GM21529 (cell line): ENCODE results near the gene GALNS.
A peak's percentile ranks its signal among the peaks of the same experiment; 100 is the strongest.
"Not testable (repeated sequence)": the region's sequence is repeated elsewhere in the genome, so short reads cannot be mapped to it uniquely, and the experiment has no call there.

Source experiments
- ATAC-seq: cut with Tn5 transposase; IDR thresholded peaks from one replicate; pipeline ENCODE4 v1.9.1; 2021; ENCODE audit not compliant: unreplicated experiment

GALNS gene, protein sequence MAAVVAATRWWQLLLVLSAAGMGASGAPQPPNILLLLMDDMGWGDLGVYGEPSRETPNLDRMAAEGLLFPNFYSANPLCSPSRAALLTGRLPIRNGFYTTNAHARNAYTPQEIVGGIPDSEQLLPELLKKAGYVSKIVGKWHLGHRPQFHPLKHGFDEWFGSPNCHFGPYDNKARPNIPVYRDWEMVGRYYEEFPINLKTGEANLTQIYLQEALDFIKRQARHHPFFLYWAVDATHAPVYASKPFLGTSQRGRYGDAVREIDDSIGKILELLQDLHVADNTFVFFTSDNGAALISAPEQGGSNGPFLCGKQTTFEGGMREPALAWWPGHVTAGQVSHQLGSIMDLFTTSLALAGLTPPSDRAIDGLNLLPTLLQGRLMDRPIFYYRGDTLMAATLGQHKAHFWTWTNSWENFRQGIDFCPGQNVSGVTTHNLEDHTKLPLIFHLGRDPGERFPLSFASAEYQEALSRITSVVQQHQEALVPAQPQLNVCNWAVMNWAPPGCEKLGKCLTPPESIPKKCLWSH

DNA sequence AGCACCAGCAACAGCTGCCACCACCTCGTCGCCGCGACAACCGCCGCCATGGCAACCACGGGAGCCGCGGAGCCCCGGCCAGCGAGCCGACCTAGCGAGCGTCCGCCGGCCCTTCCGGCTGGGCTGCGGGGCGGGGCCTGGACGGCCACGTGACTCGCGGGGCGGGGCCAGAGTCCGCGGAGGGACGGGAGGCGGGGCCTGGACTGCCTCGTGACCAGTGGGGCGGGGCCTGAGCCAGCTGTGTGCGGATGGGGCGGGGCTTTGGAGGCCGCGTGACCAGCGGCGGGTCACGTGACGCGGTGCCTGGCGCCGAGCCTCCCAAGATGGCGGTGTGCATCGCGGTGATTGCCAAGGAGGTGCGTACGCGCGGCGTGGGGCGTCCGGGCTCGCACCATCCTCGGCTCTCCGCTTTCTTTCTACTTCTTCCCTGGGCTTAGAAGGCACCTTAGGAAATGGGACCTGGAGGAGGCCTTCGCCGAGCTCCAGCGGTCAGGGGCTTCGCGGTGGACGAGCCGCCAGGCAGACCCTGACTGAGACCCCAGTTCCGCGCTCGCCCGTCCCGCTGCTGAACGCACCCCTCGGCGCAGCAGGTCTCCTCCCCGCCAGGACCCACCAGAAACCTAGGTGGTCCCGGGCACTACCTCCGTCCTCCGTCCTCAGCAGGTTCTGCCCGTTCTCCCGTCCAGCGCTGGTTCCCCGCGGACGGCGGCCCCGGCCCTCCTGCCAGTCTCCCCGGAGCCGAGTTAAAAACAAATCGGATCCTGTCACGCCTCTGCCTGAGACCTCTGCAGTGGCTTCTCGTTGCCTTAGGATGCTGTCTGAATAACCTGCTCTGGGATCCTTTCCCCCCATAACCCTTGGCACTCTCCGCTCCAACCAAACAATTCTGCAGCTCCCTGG, at the start of gene GALNS, which contains the start of gene TRAPPC2L:
Gene GALNS, minus strand, starts transcription at position 120 of the 900 bp plus-strand sequence. Its CDS starts 70 bp downstream, at position 50.
Gene TRAPPC2L, plus strand, starts transcription at position 300 of the 900 bp plus-strand sequence. Its CDS starts 24 bp downstream, at position 324.
- peak; percentile 73 for ATAC-seq

GRCh38 chr16:88906020-88906419, 49.3 kb upstream of the GALNS start:
- no peak for ATAC-seq

- ATAC-seq: no peak
Observed at GRCh38 chr16:88905563-88905962, 48.8 kb upstream of the GALNS start.

DNA sequence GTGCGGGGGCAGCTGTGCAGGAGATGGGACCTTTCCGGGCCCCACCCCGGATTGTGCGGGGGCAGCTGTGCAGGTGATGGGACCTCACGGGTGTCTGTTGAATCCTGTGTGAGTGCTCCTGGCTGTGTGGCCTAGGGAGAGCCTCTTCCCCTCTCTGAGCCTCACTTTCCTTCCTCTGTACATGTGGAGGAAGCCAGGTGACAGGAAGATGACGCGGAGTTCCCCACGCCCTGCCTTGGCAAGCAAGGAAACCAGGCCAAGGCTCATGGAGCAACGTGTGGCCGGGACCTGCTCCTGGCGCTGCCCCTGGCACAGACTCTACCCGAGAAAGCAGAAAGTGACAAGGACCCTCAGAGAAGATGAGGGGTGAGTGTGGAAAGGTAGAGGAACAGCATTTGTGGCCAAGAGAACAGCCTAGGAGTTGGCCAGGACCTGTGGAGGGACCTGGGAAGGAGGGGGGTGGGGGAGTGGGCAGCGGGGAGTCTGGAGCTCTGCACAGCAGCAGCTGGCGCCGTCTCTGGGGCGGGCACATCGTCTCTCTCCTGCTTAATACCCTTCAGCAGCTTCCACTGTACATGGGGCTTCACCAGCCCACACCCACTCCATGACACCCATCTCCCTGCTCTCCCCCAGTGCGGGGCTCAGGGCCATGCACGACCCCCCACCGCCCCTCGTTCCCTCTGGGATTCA, 48.1 kb upstream of the GALNS start:
- ATAC-seq: no peak

DNA sequence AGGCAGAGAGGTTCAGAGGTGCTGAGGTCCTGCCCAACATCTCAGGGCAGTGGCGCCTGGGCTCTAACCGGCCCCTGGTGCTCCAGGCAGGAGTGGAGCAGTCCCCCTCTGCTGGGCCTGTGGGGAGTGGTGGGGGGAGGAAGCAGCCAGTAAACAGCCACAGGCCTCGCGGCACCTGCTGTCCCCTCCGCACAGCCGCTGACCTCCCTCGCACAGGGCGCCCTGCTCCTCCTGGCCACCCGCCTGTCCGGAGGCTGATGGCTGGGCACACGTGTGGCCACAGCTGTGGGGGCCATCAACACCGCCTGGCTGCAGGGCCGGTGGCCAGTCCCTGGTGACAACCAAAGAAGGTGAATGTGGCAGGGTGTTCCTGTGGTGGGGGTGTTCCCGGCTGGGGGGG, 46.5 kb upstream of the GALNS start:
- no peak for ATAC-seq

DNA sequence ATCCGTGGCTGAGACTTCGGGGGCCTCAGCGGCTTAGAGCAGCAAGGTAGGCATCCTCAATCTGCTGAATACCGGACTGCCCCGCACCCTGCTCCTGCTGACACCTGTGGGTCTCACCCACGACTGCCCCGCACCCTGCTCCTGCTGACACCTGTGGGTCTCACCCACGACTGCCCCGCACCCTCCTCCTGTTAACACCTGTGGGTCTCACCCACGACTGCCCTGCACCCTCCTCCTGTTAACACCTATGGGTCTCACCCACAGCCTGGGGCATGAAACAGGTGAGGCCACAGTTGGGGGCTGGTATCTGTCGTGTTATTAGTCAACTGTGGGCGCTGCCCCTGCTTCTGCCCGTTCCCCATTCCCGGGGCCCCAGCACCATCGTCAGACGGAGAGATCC, 46.0 kb upstream of the GALNS start:
- no peak for ATAC-seq

- ATAC-seq: no peak
Observed at GRCh38 chr16:88901718-88902337, 45.1 kb upstream of the GALNS start.

DNA sequence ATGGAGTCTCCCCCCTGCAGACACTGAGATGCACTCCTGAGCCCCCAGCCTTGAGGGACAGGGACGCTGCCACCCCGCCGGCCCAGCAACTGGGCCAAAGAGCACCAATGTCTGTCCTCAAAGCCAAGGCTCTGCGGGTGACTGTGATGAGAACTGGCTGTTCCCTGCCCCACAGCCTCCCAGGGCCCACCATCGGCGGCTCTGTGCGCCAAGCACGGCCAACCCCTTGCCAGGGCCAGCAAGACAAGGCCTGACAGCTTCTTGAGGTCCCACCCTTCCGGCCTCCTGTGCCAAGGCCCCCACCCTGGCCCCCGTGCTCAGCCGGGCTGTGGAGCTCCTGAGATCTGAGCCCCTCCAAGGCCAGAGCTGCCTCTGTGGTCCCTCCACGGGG, 43.9 kb upstream of the GALNS start:
- no peak for ATAC-seq

- no peak for ATAC-seq
Observed at GRCh38 chr16:88899901-88900661, 43.3 kb upstream of the GALNS start.

DNA sequence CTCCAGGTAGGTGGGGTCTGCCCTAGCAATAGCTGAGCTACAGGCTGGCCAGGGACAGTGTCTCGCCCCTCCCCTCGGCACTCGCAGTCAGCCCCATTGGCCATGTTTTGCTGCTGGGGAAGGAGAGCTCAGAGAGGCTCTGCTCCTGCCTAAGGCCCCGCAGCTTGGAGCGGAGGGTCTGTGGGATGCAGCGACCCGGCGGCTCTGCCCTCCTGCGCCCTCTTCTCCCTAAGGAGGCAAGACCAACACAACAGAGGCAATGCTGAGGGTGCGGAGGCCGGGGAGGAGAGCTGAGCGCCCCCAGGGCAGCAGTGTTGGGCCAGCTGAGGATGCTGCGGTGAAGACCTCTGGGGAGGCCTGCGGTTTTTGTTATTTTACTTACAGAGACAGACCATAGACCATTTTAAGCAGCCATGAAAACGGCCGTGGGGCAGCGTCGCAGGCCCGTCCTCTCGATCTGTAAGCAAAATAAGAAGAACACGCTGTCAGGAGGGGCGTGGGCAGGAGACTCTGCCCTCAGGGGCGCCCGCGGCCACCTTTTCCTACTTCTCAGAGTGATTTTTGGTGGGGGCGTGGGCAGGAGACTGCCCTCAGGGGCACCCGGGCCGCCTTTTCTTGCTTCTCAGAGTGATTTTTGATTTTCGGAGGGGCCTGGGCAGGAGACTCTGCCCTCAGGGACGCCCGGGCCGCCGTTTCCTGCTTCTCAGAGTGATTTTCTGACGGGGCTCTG, 41.1 kb upstream of the GALNS start:
- ATAC-seq: no peak

- no peak for ATAC-seq
Observed at GRCh38 chr16:88896238-88897070, 39.7 kb upstream of the GALNS start.

DNA sequence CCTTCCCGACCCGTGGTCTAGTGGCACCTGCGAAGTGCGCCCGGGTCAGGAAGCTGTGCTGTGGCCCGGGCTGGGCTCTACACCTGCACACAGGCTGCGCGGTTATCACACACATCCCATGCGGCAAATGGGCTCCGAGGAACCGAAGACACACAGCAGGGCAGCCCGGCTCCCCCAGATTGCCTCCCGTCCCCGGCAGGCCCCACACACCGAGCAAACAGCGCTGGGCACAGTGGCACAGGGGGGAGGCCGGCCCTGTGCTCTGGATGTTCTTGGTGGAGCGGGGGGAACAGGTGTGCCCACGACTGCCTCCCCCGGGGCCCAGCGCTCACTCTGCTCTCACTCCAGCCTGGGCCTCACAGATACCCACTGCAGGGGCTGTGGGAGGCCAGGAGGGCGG, 38.6 kb upstream of the GALNS start:
- no peak for ATAC-seq

DNA sequence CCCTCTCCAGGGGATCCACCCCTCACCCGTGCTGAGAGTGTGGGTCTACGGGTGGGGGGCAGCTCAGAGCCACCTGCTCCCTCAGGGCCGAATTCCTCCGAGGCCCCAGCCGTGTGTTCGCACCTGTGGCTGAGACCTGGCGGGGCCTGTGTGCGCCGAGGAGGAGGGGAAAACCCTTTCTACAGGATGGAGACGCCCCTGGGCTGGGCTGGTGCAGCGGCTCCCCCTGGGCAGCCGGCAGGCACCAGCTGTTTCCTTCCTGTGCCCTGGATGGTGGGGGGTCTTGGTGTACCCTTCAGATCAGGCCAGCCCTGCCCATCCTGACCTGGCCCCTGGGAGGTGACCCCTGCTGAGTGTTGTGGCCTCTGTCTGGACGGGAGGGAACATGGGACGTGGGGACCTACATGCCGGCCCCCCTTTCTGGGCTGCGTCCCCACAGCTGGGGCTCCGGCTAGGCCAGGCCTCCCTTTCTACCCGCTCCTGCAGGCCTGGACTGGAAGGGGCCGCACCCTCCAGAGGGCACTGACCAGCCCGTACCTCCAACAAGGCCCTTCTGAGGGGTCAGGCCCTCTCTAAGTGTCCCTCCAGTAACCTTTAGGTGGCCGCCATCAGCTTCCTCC, 38.0 kb upstream of the GALNS start:
- ATAC-seq: no peak

DNA sequence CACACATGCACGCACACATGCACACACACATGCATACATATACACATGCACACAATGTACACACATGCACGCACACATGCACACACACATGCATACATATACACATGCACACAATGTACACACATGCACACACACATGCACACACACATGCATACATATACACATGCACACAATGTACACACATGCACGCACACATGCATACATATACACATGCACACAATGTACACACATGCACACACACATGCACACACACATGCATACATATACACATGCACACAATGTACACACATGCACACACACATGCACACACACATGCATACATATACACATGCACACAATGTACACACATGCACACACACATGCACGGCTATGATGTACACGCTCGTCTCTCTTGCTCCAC, 37.5 kb upstream of the GALNS start:
- not testable (repeated sequence) for ATAC-seq

GRCh38 chr16:88893127-88893968, 36.6 kb upstream of the GALNS start:
- no peak for ATAC-seq

GRCh38 chr16:88892065-88892464, 35.3 kb upstream of the GALNS start:
- no peak for ATAC-seq

DNA sequence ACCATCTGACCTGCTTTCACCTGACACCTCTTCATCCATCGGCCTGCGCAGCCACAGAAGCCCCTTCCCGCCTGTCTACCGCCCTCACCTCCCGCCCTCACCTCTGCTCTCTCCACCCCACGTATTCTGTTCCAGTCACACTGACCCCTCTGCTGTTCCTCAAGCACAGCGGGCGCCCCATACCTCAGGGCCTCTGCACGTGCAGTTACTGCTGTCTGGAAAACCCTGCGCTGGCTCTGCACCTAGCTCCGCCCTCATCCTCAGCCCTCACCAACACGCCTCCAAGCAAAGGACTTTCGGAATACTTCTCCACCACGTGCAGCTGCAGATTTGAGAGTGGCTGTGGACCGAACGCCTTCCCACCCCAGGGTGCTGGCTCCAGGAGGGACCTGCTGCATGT, 34.3 kb upstream of the GALNS start:
- ATAC-seq: no peak
